Frontal cortex (tissue), 4 donors: ENCODE measurements around the gene MEMO1. TPM values are rescaled to one million over a fixed set of nuclear protein-coding genes. Genes with fewer than 3 reads are reported as not detected.
"Not testable (repeated sequence)": the region's sequence is repeated elsewhere in the genome, so short reads cannot be mapped to it uniquely, and the experiment has no call there.

ENCODE experiments used
- DNase-seq, 2 donors: peaks; one replicate each; pipeline ENCODE4 v3.0.0; 2012; ENCODE audit warnings: low spot score in 2 of 2
- FAIRE-seq: peaks from 2 replicates; lab custom pipeline; 2012; peaks lifted over from hg19 to GRCh38; lab: Jason Lieb, UNC
- total RNA-seq: library from RNA; depleted of rRNA; stranded (reverse); fragments of >200 nt; gene quantifications from one replicate; pipeline ENCODE4 v1.2.3, GENCODE V29; 2014
- donor health status: control.
- donor health status: control.
- donor health status: control.

Gene MEMO1
- total RNA-seq, 1 donor from 2014 or later: 77.9 TPM

- FAIRE-seq (no peak), DNase-seq (no peak)
Measured at GRCh38 chr2:31859959-31860358, 150.8 kb downstream of the MEMO1 start.

GRCh38 chr2:31853521-31853920 is 157.3 kb downstream of the MEMO1 start:
- DNase-seq: no peak
- FAIRE-seq: no peak

GRCh38 chr2:31842150-31842549 is 168.7 kb downstream of the MEMO1 start:
- not testable (repeated sequence) for DNase-seq, FAIRE-seq

GRCh38 chr2:31835450-31835849 is 175.4 kb downstream of the MEMO1 start:
- FAIRE-seq: no peak
- no peak for DNase-seq

- FAIRE-seq (no peak), DNase-seq (no peak)
Measured at GRCh38 chr2:31832363-31832762, 178.4 kb downstream of the MEMO1 start.

- no peak for DNase-seq
- FAIRE-seq: no peak
Measured at GRCh38 chr2:31831585-31831984, 179.2 kb downstream of the MEMO1 start.

GRCh38 chr2:31828891-31829290 is 181.9 kb downstream of the MEMO1 start:
- DNase-seq (no peak), FAIRE-seq (no peak)

GRCh38 chr2:31823558-31823957 is 187.2 kb downstream of the MEMO1 start:
- DNase-seq: no peak
- FAIRE-seq: no peak

GRCh38 chr2:31822587-31822986 is 188.2 kb downstream of the MEMO1 start:
- FAIRE-seq: no peak
- no peak for DNase-seq

Other genes with a start within 250 kb of the MEMO1 start
- 69.3 TPM for gene DPY30, start 28.8 kb upstream of the MEMO1 start, total RNA-seq
- 293 TPM for gene SPAST, start 52.5 kb upstream of the MEMO1 start, total RNA-seq
- gene SLC30A6, start 154.9 kb upstream of the MEMO1 start, total RNA-seq: 33.4 TPM